Stimulated activated CD4-positive, alpha-beta T cell treated with anti-CD3 and anti-CD28 coated beads, Interleukin-12 subunit alpha, Interleukin-12 subunit beta, amount 100 ng/mL, for 4 hours (primary cell): ENCODE results near the gene SLC35B1.
"Not testable (repeated sequence)": the region's sequence is repeated elsewhere in the genome, so short reads cannot be mapped to it uniquely, and the experiment has no call there.

ENCODE experiments used
- DNase-seq: peaks from one replicate; pipeline ENCODE4 v3.0.0-alpha.2; 2020

SLC35B1 gene

GRCh38 chr17:49734515-49735490, 27.0 kb upstream of the SLC35B1 start:
- DNase-seq = no peak

- no peak for DNase-seq
These were observed 23.7 kb upstream of the SLC35B1 start for GRCh38 chr17:49731435-49731831.

- DNase-seq = no peak
These were observed 23.1 kb upstream of the SLC35B1 start for GRCh38 chr17:49730785-49731434.

GRCh38 chr17:49730078-49730784, 22.5 kb upstream of the SLC35B1 start:
- no peak for DNase-seq

GRCh38 chr17:49729069-49729468, 21.3 kb upstream of the SLC35B1 start:
- no peak for DNase-seq

- no peak for DNase-seq
These were observed 20.7 kb upstream of the SLC35B1 start for GRCh38 chr17:49728425-49728824.

- no peak for DNase-seq
These were observed 19.6 kb upstream of the SLC35B1 start for GRCh38 chr17:49727380-49727779.

- no peak for DNase-seq
These were observed 17.8 kb upstream of the SLC35B1 start for GRCh38 chr17:49725452-49726130.

GRCh38 chr17:49724552-49724951, 16.8 kb upstream of the SLC35B1 start:
- not testable (repeated sequence) for DNase-seq

GRCh38 chr17:49723423-49723822, 15.7 kb upstream of the SLC35B1 start:
- no peak for DNase-seq

- DNase-seq = no peak
These were observed 14.3 kb upstream of the SLC35B1 start for GRCh38 chr17:49722066-49722465.

GRCh38 chr17:49717371-49717861, 9.7 kb upstream of the SLC35B1 start:
- no peak for DNase-seq

- DNase-seq = no peak
These were observed 9.1 kb upstream of the SLC35B1 start for GRCh38 chr17:49716668-49717364.

- no peak for DNase-seq
These were observed 8.0 kb upstream of the SLC35B1 start for GRCh38 chr17:49715717-49716279.

- DNase-seq = no peak
These were observed 7.5 kb upstream of the SLC35B1 start for GRCh38 chr17:49715216-49715615.

GRCh38 chr17:49708515-49709183, 885 bp upstream of the SLC35B1 start:
- DNase-seq = no peak

GRCh38 chr17:49707246-49707607, 537 bp downstream of the SLC35B1 start:
- no peak for DNase-seq

GRCh38 chr17:49705254-49705653, 2.5 kb downstream of the SLC35B1 start:
- no peak for DNase-seq

- DNase-seq = no peak
These were observed 4.0 kb downstream of the SLC35B1 start for GRCh38 chr17:49703557-49704277.

GRCh38 chr17:49700960-49701359, 6.8 kb downstream of the SLC35B1 start:
- no peak for DNase-seq
